Testis (tissue), 2 donors: ENCODE results near the gene ADRM1.

Experiments used
- CTCF ChIP-seq, 3 experiments: fragments of 450-650 bp in 2 of 3; fragments of 200-600 bp in 1 of 3; sonication (generic) in 1 of 3; IDR thresholded peaks; one replicate each; pipeline ENCODE4 v1.5.1; 2016 to 2019; ENCODE audit warnings: antibody characterized with exemption in 3 of 3, mild to moderate bottlenecking in 2 of 3, moderate library complexity in 1 of 3
- POLR2A ChIP-seq: fragments of 450-650 bp; IDR thresholded peaks from one replicate; pipeline ENCODE4 v1.6.1; 2017; ENCODE audit warnings: antibody characterized with exemption, mild to moderate bottlenecking, moderate library complexity

DNA sequence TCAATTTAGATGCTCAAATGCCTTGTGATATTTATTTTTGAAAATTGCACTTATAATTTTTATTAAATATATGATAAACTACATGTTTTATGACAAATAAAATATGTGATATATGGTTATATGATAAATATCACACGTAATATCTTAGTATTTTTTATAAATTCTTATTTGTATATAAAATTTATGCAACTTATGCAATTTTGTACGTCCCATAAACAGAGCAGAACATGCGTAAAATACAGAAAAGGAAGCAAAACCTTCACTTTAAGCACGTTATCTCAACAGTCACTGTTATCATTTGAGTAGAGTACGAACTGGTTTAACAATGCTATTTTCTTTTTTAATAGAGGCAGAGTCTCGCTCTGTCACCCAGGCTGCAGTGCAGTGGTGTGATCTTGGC lies 15.7 kb upstream of the ADRM1 start:
- TF ChIP-seq CTCF (IDR thresholded peaks at IDR 0.05) (no peak), POLR2A (no peak)
